ENCODE data around the gene RBL1. TPM values are rescaled to one million over a fixed set of nuclear protein-coding genes. Genes with fewer than 3 reads are reported as not detected.
A peak's percentile ranks its signal among the peaks of the same experiment; 100 is the strongest.

RBL1 gene
- total and polyA plus RNA-seq, 7 donors, result 0.60 to 7.9 (median 3.6) TPM

- no peaks in the 10 kb centered on the region for H3K4me1 ChIP-seq
- intact Hi-C loops (cut with DNase I), result no loop called here
- DNase-seq, result no peak
- no peaks in the 10 kb centered on the region for H3K36me3 ChIP-seq
- TF ChIP-seq CTCF (IDR thresholded peaks at IDR 0.05) (no peak), POLR2A (IDR thresholded peaks at IDR 0.05) (no peak), POLR2AphosphoS5 (IDR thresholded peaks at IDR 0.05) (no peak), EP300 (IDR thresholded peaks at IDR 0.05) (no peak)
- H3K9me3 ChIP-seq, result no peaks in the 10 kb centered on the region
- WGBS, 2 donors, result 88 to 89% methylated on average over 4 of the region's 4 CpGs
- no peaks in the 10 kb centered on the region for H3K27me3 ChIP-seq
- peak overlapping the region in 1 of 4 donors; percentile 53 for H3K27ac ChIP-seq
- H3K4me3 ChIP-seq, result no peak overlapping the region
Measured at GRCh38 chr20:36959242-36959641, 136.6 kb downstream of the RBL1 start.

DNA sequence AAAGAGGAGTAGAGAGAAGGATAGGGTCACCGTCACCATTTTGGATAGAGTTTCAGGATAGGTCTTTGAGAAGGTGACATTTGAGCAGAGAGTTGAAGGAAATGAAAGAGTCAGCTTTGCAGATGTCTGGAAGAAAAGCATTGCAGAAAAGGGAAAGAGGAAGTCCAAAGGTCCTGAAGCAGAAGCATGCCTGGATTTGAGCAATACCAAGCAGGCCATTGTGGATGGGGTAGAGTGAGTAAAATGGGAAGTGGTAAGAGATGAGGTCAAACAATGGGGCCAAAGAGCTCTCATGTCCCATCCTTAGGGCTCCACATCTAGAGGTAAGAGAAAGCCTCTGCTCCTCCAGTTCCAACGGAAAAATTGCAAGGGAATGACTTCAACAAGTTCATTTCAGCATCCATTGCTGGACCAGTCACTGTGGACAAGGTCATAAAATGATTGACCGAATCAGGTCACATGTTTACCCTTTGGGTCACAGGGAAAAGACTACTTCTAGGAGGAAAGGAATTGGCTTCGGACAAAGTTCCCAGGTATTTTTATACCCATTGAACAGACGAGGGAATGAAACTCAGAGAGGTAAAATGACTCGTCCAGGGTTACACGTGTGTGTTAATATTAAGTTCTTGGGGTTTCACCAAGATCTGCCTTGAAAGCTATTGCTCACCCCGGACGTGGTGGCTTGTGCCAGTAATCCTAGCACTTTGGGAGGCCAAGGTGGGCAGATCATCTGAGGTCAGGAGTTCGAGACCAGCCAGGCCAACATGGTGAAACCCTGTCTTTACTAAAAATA lies 137.7 kb downstream of the RBL1 start:
- Histone ChIP-seq H3K36me3 (no peaks in the 10 kb centered on the region), H3K27me3 (no peaks in the 10 kb centered on the region), H3K9me3 (no peaks in the 10 kb centered on the region), H3K27ac (no peak overlapping the region), H3K4me1 (no peaks in the 10 kb centered on the region), H3K4me3 (no peak overlapping the region)
- 89 to 91% methylated on average over 10 of the region's 10 CpGs for WGBS, 2 donors
- intact Hi-C loops (cut with DNase I), result no loop called here
- DNase-seq, result no peak
- TF ChIP-seq CTCF (IDR thresholded peaks at IDR 0.05) (no peak), EP300 (IDR thresholded peaks at IDR 0.05) (no peak), POLR2AphosphoS5 (IDR thresholded peaks at IDR 0.05) (peak in 1 of 4 donors; percentile 23), POLR2A (IDR thresholded peaks at IDR 0.05) (no peak)

- intact Hi-C loops (cut with DNase I), result no loop called here
- Histone ChIP-seq H3K27ac (no peak overlapping the region), H3K27me3 (no peaks in the 10 kb centered on the region), H3K36me3 (no peaks in the 10 kb centered on the region), H3K4me1 (peaks cover 0 to 4% (median 2%) of the 10 kb centered on the region in 4 donors), H3K4me3 (no peak overlapping the region), H3K9me3 (no peaks in the 10 kb centered on the region)
- 87 to 97% methylated on average over 2 of the region's 2 CpGs for WGBS, 2 donors
- TF ChIP-seq EP300 (IDR thresholded peaks at IDR 0.05) (no peak), POLR2AphosphoS5 (IDR thresholded peaks at IDR 0.05) (no peak), CTCF (IDR thresholded peaks at IDR 0.05) (no peak), POLR2A (IDR thresholded peaks at IDR 0.05) (no peak)
- DNase-seq, result no peak
Measured at GRCh38 chr20:36956674-36957073, 139.1 kb downstream of the RBL1 start.

DNA sequence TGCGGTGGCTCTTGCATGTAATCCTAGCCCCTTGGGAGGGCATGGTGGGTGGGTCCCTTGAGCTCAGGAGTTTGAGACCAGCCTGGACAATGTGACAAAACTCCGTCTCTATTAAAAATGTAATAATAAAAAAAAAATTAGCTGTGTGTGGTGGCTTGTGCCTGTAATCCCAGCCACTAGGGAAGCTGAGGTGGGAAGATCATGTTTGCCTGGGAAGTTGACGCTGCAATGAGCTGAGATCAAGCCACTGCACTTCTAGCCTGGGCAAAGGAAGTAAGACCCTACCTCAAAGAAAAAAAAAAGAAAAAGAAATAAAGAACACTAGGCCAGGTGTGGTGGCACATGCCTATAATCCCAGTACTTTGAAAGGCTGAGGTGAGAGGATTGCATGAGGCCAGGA lies 139.8 kb downstream of the RBL1 start:
- no peak overlapping the region for H3K4me3 ChIP-seq
- no peaks in the 10 kb centered on the region for H3K27me3 ChIP-seq
- no peak overlapping the region for H3K27ac ChIP-seq
- no peak for TF ChIP-seq CTCF (IDR thresholded peaks at IDR 0.05)
- no peak for TF ChIP-seq POLR2A (IDR thresholded peaks at IDR 0.05)
- no peak for TF ChIP-seq EP300 (IDR thresholded peaks at IDR 0.05)
- no peak for TF ChIP-seq POLR2AphosphoS5 (IDR thresholded peaks at IDR 0.05)
- H3K36me3 ChIP-seq, result no peaks in the 10 kb centered on the region
- intact Hi-C loops (cut with DNase I), result no loop called here
- no peaks in the 10 kb centered on the region for H3K9me3 ChIP-seq
- WGBS, 2 donors, result 61 to 71% methylated on average over 3 of the region's 3 CpGs
- DNase-seq, result peak; percentile 15
- peaks cover 0 to 4% (median 2%) of the 10 kb centered on the region in 4 donors for H3K4me1 ChIP-seq
